A673 (cell line): ENCODE measurements around the gene JUP.

ENCODE experiments used
- EZH2 ChIP-seq: fragments of 200-600 bp; sonication (generic); IDR thresholded peaks from 2 replicates; pipeline ENCODE4 v1.6.1; 2017; ENCODE audit warnings: borderline replicate concordance, low read depth, mild to moderate bottlenecking, mixed read lengths, antibody characterized with exemption, low read length; ENCODE audit not compliant: poor library complexity, severe bottlenecking
- TF ChIP-seq, protein P1 (sequence below): fragments of 300-800, 200-600 bp; sonication (generic); conservative IDR thresholded peaks from 2 replicates; pipeline ENCODE4 v1.5.1; 2017; ENCODE audit warnings: low read depth, mild to moderate bottlenecking, antibody characterized with exemption, low read length, moderate library complexity, mixed read lengths

DNA sequence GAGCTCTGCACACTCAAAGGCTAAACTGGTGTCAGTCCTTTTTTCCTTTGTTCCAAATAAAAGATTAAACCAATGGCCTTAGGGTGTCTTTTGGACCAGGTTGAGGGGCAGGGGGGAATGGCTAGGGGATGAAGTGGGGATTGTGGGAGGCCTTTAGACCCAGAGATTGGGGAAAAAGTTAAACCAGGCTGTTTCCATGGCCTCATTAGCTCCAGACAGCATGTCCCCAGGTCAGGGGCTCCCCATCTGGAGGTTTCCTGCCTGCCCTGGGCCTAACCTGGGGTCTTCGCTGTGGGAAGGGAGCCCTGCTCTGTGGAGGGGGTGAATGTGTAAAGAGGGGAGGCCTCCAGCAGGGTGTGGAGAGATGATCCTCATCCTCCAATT is 36.6 kb upstream of the JUP start:
- TF ChIP-seq, protein P1, sequence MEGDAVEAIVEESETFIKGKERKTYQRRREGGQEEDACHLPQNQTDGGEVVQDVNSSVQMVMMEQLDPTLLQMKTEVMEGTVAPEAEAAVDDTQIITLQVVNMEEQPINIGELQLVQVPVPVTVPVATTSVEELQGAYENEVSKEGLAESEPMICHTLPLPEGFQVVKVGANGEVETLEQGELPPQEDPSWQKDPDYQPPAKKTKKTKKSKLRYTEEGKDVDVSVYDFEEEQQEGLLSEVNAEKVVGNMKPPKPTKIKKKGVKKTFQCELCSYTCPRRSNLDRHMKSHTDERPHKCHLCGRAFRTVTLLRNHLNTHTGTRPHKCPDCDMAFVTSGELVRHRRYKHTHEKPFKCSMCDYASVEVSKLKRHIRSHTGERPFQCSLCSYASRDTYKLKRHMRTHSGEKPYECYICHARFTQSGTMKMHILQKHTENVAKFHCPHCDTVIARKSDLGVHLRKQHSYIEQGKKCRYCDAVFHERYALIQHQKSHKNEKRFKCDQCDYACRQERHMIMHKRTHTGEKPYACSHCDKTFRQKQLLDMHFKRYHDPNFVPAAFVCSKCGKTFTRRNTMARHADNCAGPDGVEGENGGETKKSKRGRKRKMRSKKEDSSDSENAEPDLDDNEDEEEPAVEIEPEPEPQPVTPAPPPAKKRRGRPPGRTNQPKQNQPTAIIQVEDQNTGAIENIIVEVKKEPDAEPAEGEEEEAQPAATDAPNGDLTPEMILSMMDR: no peak
- no peak for TF ChIP-seq EZH2
